HG02571 (cell line): ENCODE data around the gene CSMD2.
"Not testable (repeated sequence)": the region's sequence is repeated elsewhere in the genome, so short reads cannot be mapped to it uniquely, and the experiment has no call there.

Experiments
- ATAC-seq: cut with Tn5 transposase; IDR thresholded peaks from one replicate; pipeline ENCODE4 v1.9.1; 2021; ENCODE audit warnings: mild to moderate bottlenecking, moderate library complexity; ENCODE audit not compliant: unreplicated experiment

The CSMD2 gene

GRCh38 chr1:33516428-33516827 lies 648.6 kb downstream of the CSMD2 start:
- ATAC-seq = no peak

DNA sequence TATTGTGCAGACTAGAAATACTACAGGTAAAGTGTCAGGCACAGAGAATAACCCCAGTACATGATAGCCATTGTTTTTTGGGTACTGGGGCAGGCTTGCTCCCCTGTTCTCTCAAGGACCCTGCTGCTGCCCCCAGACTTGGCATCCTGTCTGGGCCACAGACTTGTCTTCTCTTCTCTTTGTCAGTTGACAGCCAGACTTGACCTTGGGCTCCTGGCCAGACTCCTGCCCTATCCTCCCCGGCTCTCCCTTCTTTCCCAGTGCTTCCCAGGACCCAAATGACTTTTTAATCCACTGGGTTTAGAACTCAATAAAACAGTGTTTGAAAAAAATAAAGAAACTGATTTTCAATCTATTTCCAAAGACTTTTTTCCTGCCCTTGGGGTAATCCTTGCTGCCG lies 649.4 kb downstream of the CSMD2 start:
- ATAC-seq = no peak

GRCh38 chr1:33515112-33515511 lies 649.9 kb downstream of the CSMD2 start:
- no peak for ATAC-seq

DNA sequence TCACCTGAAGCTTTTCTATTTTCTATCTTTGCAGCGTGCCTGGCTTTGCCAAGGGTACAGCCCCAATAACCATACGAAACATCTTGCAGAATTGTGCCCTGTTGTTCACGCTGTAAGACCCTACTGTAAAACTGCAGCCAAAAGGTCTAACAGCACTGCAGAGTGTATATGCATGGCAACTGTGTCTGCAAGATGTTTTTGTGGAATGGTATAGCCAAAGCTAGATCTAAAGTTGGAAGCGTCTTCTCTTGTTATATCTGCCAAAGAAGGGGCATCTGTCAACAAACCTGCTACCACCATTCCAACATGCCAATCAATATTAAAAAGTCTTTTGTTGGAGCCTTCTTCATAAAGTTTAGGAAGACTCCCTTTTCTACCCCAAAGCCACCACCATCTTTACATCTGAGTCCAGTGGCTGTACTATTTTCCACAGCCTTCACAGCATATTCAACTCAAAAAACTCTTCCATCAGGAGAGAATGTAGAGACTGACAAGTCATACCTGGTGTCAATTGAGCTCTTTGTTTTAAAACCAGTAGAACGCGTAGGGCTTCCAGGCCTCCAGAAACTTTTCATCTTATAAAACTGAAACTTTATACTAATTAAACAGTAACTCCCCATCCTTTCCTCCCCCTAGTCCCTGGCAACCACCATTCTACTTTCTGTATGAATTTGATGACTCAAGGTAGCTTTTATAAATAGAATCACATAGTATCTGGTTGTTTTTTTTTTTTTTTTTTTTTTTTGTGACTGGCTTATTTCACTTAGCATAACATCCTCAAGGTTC lies 652.6 kb downstream of the CSMD2 start:
- ATAC-seq = no peak

DNA sequence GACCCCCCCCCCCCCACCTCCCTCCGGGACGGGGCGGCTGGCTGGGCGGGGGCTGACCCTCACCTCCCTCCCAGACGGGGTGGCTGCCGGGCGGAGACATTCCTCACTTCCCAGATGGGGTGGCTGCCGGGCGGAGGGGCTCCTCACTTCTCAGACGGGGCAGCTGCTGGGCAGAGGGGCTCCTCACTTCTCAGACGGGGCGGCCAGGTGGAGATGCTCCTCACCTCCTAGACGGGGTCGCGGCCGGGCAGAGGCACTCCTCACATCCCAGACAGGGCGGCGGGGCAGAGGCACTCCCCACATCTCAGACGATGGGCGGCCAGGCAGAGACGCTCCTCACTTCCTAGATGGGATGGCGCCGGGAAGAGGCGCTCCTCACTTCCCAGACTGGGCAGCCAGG lies 655.8 kb downstream of the CSMD2 start:
- ATAC-seq = not testable (repeated sequence)

GRCh38 chr1:33508151-33508550 lies 656.9 kb downstream of the CSMD2 start:
- ATAC-seq = no peak

DNA sequence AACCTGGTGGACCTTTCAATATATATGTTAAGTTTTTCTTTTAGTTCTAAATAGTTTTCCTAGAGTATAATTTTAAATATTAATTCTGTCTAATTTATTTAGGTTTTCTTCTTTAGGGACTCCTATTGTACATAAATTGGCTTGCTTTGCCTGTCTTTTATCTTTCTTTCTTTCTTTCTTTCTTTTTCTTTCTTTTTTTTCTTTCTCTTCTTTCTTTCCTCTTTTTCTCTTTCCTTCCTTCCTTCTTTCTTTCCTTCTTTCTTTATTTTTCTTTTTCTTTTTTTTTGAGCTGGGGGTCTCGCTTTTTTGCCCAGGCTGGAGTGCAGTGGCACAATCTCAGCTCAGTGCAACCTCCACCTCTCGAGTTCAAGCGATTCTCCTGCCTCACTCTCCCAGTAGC lies 657.4 kb downstream of the CSMD2 start:
- ATAC-seq = no peak

DNA sequence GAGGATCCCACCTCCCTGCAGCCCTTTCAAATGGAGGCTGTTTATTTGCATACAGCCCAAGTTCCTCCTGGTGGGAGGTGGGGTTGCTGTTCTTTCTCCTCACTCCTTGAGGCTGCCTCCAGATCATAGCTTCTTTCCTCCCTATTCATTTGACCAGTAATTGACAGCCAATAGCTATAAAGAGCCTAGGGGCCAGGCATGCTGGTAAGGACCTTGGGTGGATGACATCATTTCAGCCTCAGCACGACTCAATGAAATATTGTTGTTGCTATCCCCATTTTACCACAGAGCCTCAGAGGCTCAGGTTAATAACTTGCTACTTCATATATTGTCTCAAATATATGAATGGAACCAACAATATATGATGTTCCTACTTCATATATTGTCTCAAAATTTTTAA lies 661.5 kb downstream of the CSMD2 start:
- no peak for ATAC-seq

DNA sequence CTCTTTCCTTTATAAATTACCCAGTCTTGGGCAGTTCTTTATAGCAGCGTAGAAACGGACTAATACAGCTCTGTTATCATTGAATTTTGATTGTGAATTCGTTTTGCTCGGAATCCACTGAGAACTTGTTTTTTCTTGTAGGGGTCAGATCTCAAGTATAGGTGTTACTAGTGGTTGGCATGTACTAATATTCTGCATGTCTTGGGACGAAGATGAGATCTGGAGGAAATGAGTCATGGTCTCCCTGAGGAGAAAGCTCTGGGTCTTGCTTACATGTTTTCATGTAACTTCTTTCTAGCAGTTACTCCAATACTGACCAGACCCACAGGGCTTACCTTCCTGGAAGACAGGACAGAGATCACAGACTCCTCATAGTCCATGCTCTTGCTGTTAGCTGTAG lies 662.3 kb downstream of the CSMD2 start:
- ATAC-seq = no peak

DNA sequence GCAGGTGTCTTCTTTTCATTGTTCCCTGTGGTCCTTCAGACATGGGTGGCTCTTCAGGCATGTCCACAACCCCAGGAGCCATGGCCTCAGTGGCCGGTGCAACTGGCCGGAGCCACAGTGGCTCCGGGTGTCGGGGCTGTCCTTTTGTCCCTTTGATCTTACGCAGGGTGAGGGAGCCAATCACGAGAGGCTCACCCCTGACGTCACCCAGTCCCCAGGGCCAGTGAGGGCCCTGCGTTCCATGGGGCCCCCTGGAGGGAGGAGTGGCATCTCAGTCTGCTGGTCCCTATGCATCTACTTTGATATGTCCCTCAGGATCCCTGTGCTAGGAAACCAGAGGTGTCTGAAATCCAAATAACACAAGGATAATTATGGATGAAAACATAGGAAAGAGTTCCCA lies 663.3 kb downstream of the CSMD2 start:
- no peak for ATAC-seq

DNA sequence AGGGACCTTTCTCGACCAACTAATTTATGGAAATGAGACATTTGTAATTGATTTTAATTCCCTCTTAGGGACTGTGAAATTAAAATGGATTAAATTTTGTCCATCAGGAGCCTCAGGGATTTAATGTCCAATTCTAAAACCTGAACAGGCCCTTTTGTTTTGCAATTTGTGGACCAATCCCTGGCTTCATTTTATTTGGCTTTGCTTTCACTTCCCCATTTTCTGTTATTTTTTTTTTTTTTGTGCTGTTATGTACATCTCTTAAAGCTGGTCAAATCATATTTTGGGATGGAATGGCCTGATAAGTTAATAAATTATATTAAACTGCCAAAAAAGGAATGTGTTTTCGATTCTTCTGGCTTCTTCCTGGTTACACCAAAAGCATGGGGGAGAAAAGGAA lies 663.7 kb downstream of the CSMD2 start:
- no peak for ATAC-seq

- no peak for ATAC-seq
Measured at GRCh38 chr1:33500547-33500946, 664.5 kb downstream of the CSMD2 start.

GRCh38 chr1:33497410-33497809 lies 667.6 kb downstream of the CSMD2 start:
- no peak for ATAC-seq

DNA sequence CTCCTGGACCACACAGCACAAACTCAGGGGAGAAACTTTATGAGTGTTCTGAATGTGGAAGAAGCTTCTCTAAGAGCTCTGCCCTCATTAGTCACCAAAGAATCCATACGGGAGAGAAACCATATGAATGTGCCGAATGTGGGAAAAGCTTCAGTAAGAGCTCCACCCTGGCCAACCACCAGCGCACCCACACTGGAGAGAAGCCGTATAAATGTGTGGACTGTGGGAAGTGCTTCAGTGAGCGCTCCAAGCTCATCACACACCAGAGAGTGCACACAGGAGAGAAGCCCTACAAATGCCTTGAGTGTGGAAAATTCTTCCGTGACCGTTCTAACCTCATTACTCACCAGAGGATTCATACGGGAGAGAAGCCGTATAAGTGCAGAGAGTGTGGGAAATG lies 670.1 kb downstream of the CSMD2 start:
- no peak for ATAC-seq

- ATAC-seq = no peak
Measured at GRCh38 chr1:33488624-33489023, 676.4 kb downstream of the CSMD2 start.

- no peak for ATAC-seq
Measured at GRCh38 chr1:33482412-33482811, 682.6 kb downstream of the CSMD2 start.

- no peak for ATAC-seq
Measured at GRCh38 chr1:33477451-33477850, 687.6 kb downstream of the CSMD2 start.

- ATAC-seq = no peak
Measured at GRCh38 chr1:33473900-33474299, 691.1 kb downstream of the CSMD2 start.

DNA sequence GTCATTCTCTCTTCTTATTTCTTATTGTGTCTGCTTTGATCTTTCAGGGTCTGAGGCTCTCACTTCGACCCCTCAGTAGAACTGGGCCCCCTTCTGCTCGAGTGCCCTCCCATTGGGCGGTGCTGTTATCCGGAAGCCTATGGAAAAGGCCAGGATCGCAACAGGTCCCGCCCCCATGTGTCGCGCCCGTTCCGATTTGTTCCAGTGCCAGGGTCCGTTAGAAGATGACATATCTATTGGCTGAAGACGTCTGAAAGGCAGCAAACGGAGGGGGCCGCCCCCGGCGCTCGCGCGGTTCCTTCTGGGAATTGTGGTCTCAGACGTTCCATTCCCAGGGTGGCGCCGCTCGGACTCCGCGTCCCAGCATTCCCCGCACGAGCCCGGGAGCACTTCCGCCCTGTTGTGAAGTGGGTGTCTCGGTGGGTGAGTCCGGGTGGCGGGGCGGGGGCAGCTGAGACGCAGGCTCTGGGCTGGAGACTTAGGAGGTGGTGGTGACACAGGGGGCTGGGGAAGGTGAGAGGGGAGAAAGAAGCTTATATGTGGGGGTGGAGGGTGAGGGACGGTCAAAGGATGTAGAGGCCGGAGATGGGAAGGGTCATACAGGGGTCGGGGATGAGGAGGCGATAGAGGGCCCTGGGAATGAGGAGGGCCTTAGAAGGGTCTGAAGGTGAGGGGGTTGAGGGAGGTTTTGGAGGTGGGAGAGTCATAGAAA lies 692.6 kb downstream of the CSMD2 start, which contains the start of gene ZSCAN20:
Gene ZSCAN20, plus strand, starts transcription at position 377 of the 712 bp plus-strand sequence. CDS start 6,644 bp downstream, outside the sequence.
- ATAC-seq = peak; percentile 89

DNA sequence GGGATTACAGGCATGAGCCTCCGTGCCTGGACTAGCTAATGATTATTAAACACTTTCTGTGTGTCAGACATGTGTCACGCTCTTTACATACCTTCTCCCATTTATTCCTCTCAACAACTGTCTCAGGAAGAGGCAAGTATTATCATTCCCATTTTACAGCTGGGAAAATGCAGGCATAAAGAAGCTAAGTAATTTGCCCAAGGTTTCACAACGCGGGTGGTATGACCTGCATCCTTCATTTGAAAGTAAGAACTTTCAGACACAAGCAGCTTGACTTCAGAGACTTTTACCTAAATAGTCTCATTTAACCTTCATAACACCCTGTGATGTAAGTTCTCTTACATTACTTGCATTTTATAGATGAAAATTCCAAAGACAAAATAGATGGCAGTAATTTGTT lies 693.6 kb downstream of the CSMD2 start:
- no peak for ATAC-seq

- ATAC-seq = no peak
Measured at GRCh38 chr1:33470495-33471012, 694.5 kb downstream of the CSMD2 start.

DNA sequence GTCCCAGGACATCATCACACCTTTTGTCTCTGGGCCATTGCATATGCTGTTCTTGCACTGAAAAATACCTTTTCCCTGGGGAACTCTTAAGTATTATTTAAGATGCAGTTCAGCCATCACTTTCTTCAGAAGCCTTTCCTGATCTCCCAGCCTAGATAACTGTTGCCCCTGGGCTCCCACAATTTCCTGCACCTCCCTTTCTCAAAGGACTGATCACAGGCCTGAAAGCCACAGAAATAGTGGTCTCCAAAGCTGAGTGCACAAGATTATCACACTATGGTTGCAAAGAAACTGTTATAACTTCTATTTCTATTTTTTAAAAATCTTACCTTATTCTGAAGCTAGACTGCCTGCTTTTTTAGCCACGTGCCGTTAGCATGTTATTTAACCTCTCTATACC lies 695.3 kb downstream of the CSMD2 start:
- no peak for ATAC-seq
